Sigmoid colon (tissue), 7 donors: ENCODE measurements around the gene ANKHD1. TPM values are rescaled to one million over a fixed set of nuclear protein-coding genes. Genes with fewer than 3 reads are reported as not detected.
"Not testable (repeated sequence)": the region's sequence is repeated elsewhere in the genome, so short reads cannot be mapped to it uniquely, and the experiment has no call there.

Experiments used
- DNase-seq: peaks from one replicate; pipeline ENCODE4 v3.0.0-alpha.2; 2019
- H3K27ac ChIP-seq, 4 donors: fragments of 200-600 bp; sonication (generic); one replicate each; pipeline ENCODE4 v1.5.1; 2016 to 2019; ENCODE audit warnings: mild to moderate bottlenecking in 1 of 4
- H3K27me3 ChIP-seq, 3 donors: fragments of 200-600 bp; sonication (generic); one replicate each; pipeline ENCODE4 v1.5.1; 2019; ENCODE audit warnings: mild to moderate bottlenecking in 1 of 3
- H3K36me3 ChIP-seq, 4 donors: fragments of 200-600 bp; sonication (generic); one replicate each; pipeline ENCODE4 v1.5.1; 2016 to 2019
- H3K4me1 ChIP-seq, 4 donors: fragments of 200-600 bp; sonication (generic); one replicate each; pipeline ENCODE4 v1.5.1; 2017 to 2019
- H3K4me3 ChIP-seq, 4 donors: fragments of 200-600 bp; sonication (generic); one replicate each; pipeline ENCODE4 v1.5.1; 2017 to 2019; ENCODE audit warnings: mild to moderate bottlenecking in 2 of 4, moderate library complexity in 1 of 4
- H3K9me3 ChIP-seq, 4 donors: fragments of 200-600 bp in 3 of 4; sonication (generic) in 3 of 4; one replicate each; pipeline versions ENCODE4 v1.5.1 to v1.6.1; 2013 to 2019
- CTCF ChIP-seq, 4 experiments: fragments of 450-650 bp in 3 of 4; fragments of 200-600 bp in 1 of 4; IDR thresholded peaks; one replicate each; pipeline ENCODE4 v1.5.1; 2016 to 2019; ENCODE audit warnings: antibody characterized with exemption in 4 of 4, mild to moderate bottlenecking in 3 of 4, moderate library complexity in 2 of 4
- EP300 ChIP-seq, 4 donors: sonication (generic); formaldehyde crosslinking; IDR thresholded peaks; one replicate each; pipeline ENCODE4 v1.6.1; 2017; ENCODE audit warnings: antibody characterized with exemption in 4 of 4
- POLR2A ChIP-seq, 2 donors: fragments of 450-650 bp; IDR thresholded peaks; one replicate each; pipeline ENCODE4 v1.6.1; 2016; ENCODE audit warnings: antibody characterized with exemption in 2 of 2, mild to moderate bottlenecking in 2 of 2, moderate library complexity in 2 of 2
- POLR2AphosphoS5 ChIP-seq, 4 donors: sonication (generic); formaldehyde crosslinking; IDR thresholded peaks; one replicate each; pipeline ENCODE4 v1.6.1; 2017; ENCODE audit warnings: antibody characterized with exemption in 4 of 4
- WGBS, 2 donors: extraction: QIAGEN DNeasy Blood & Tissue Kit; methylation state at CpG; one replicate each; pipeline ENCODE4 v1.1.7; 2013; 5-methylcytosine and 5-hydroxymethylcytosine counted together
- intact Hi-C: fragments of 100-400 bp; cut with DNase I; formaldehyde crosslinking; loops from one replicate; pipeline ENCODE4 v1.15.1; 2023
- polyA plus RNA-seq, 3 donors: library from polyadenylated mRNA; stranded (reverse); fragments of 200-250 nt; gene quantifications; one replicate each; pipeline ENCODE4 v1.2.3, GENCODE V29; 2013
- total RNA-seq, 4 donors: library from RNA; depleted of rRNA; stranded (reverse); fragments of >200 nt; gene quantifications; one replicate each; pipeline ENCODE4 v1.1.0, GENCODE V29; 2016
- donor health status: healthy with polysubstance abuse.
- donor health status: Bipolar disorder and iron deficiency.
- donor health status: healthy.

The ANKHD1 gene
- total and polyA plus RNA-seq, 7 donors = 25.8 to 109 (median 93.5) TPM

DNA sequence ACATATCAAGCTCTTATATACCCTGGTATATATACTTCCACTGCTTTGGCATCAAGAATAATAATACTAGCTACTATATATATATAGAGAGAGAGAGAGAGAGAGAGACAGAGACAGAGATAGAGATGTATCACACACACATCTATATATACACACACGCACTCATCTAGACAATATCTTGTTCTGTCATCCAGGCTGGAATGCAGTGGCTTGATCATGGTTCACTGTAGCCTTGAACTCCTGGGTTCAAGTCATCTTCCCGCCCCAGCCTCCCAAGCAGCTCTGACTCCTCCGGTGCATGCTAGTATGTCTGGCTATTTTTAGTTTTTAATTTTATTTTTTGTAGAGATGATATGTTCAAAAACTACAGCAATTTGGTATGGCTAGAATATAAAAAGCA lies 22.5 kb downstream of the ANKHD1 start:
- H3K36me3 ChIP-seq = no peaks in the 10 kb centered on the region
- no peak for TF ChIP-seq POLR2A (IDR thresholded peaks at IDR 0.05)
- no peak for TF ChIP-seq EP300 (IDR thresholded peaks at IDR 0.05)
- no peak for TF ChIP-seq CTCF (IDR thresholded peaks at IDR 0.05)
- no peak for TF ChIP-seq POLR2AphosphoS5 (IDR thresholded peaks at IDR 0.05)
- no peaks in the 10 kb centered on the region for H3K9me3 ChIP-seq
- H3K4me3 ChIP-seq = no peak overlapping the region
- no peak for DNase-seq
- H3K4me1 ChIP-seq = peaks cover 0 to 16% (median 9%) of the 10 kb centered on the region in 4 donors
- intact Hi-C loops = no loop called here
- no peak overlapping the region for H3K27ac ChIP-seq
- WGBS, 2 donors = 63 to 80% methylated on average over 3 of the region's 3 CpGs
- H3K27me3 ChIP-seq = no peaks in the 10 kb centered on the region

DNA sequence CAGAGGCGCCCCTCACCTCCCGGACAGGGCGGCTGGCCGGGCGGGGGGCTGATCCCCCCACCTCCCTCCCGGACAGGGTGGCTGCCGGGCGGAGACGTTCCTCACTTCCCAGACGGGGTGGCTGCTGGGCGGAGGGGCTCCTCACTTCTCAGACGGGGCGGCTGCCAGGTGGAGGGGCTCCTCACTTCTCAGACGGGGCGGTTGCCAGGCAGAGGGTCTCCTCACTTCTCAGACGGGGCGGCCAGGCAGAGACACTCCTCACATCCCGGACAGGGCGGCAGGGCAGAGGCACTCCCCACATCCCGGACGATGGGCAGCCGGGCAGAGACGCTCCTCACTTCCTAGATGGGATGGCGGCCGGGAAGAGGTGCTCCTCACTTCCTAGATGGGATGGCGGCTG lies 26.1 kb downstream of the ANKHD1 start:
- WGBS, 2 donors = 92 to 96% methylated on average over 25 of the region's 26 CpGs
- intact Hi-C loops, DNase-seq, H3K36me3 ChIP-seq, H3K9me3 ChIP-seq, H3K27me3 ChIP-seq, H3K4me3 ChIP-seq, H3K27ac ChIP-seq: not testable (repeated sequence)
- H3K4me1 ChIP-seq = peaks cover 0 to 24% (median 6%) of the 10 kb centered on the region in 4 donors

GRCh38 chr5:140429724-140430123 lies 28.1 kb downstream of the ANKHD1 start:
- Histone ChIP-seq H3K9me3 (no peaks in the 10 kb centered on the region), H3K27ac (no peak overlapping the region), H3K27me3 (no peaks in the 10 kb centered on the region), H3K4me3 (no peak overlapping the region), H3K36me3 (no peaks in the 10 kb centered on the region), H3K4me1 (peaks cover 0 to 8% (median 3%) of the 10 kb centered on the region in 4 donors)
- DNase-seq = no peak
- intact Hi-C loops = no loop called here
- TF ChIP-seq EP300 (IDR thresholded peaks at IDR 0.05) (no peak), POLR2AphosphoS5 (IDR thresholded peaks at IDR 0.05) (no peak), POLR2A (IDR thresholded peaks at IDR 0.05) (no peak), CTCF (IDR thresholded peaks at IDR 0.05) (no peak)
- WGBS, 2 donors = 77 to 88% methylated on average over 2 of the region's 2 CpGs

DNA sequence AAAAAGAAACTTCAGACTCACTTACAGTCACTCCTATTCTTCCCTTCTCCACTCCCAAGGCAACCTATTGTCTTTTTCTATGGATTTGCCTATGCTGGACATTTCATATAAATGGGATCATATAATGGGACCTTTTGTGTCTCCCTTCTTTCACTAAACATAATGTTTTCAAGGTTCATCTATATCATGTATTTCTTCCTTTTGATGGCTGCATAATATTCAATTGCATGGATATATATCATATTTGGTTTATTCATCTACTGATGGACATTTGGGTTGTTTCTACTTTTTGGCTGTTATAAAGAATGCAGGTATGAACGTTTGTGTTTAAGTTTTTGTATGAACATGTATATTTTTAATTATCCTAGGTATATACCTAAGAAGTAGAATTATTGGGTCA lies 30.6 kb downstream of the ANKHD1 start:
- intact Hi-C loops = no loop called here
- TF ChIP-seq POLR2A (IDR thresholded peaks at IDR 0.05) (no peak), CTCF (IDR thresholded peaks at IDR 0.05) (no peak), POLR2AphosphoS5 (IDR thresholded peaks at IDR 0.05) (no peak), EP300 (IDR thresholded peaks at IDR 0.05) (no peak)
- 65 to 97% methylated on average over 1 of the region's 1 CpG for WGBS, 2 donors

GRCh38 chr5:140432916-140433315 lies 31.3 kb downstream of the ANKHD1 start:
- no peak overlapping the region for H3K4me3 ChIP-seq
- DNase-seq = no peak
- intact Hi-C loops = no loop called here
- no peaks in the 10 kb centered on the region for H3K27me3 ChIP-seq
- H3K36me3 ChIP-seq = peaks cover 0 to 22% (median 0%) of the 10 kb centered on the region in 4 donors
- no peak for TF ChIP-seq POLR2AphosphoS5 (IDR thresholded peaks at IDR 0.05)
- TF ChIP-seq CTCF (IDR thresholded peaks at IDR 0.05) = no peak
- no peak for TF ChIP-seq POLR2A (IDR thresholded peaks at IDR 0.05)
- TF ChIP-seq EP300 (IDR thresholded peaks at IDR 0.05) = no peak
- no peaks in the 10 kb centered on the region for H3K9me3 ChIP-seq
- H3K27ac ChIP-seq = no peak overlapping the region
- 84 to 89% methylated on average over 8 of the region's 8 CpGs for WGBS, 2 donors
- H3K4me1 ChIP-seq = peaks cover 0 to 8% (median 0%) of the 10 kb centered on the region in 4 donors

More for the DNA sequence above, 30.6 kb downstream of the ANKHD1 start:
- Histone ChIP-seq H3K4me3 (no peak overlapping the region), H3K27me3 (no peaks in the 10 kb centered on the region), H3K9me3 (no peaks in the 10 kb centered on the region), H3K4me1 (peaks cover 0 to 8% (median 0%) of the 10 kb centered on the region in 4 donors), H3K36me3 (peaks cover 0 to 15% (median 0%) of the 10 kb centered on the region in 4 donors), H3K27ac (no peak overlapping the region)
- no peak for DNase-seq

- H3K9me3 ChIP-seq, H3K4me1 ChIP-seq, H3K4me3 ChIP-seq, DNase-seq, H3K27ac ChIP-seq, H3K27me3 ChIP-seq, intact Hi-C loops: not testable (repeated sequence)
- H3K36me3 ChIP-seq = peaks cover 5 to 44% (median 9%) of the 10 kb centered on the region in 4 donors
- WGBS, 2 donors = 96 to 100% methylated on average over 4 of the region's 4 CpGs
Observed at GRCh38 chr5:140457368-140457767, 55.7 kb downstream of the ANKHD1 start.
